Peyer's patch (tissue), 4 donors: Measurements from ENCODE around the gene DIPK1B.

ENCODE experiments used
- CTCF ChIP-seq, 6 experiments: fragments of 450-650 bp in 4 of 6; fragments of 200-600 bp in 2 of 6; sonication (generic) in 1 of 6; IDR thresholded peaks; one replicate each; pipeline ENCODE4 v1.5.1; 2017 to 2019; ENCODE audit warnings: antibody characterized with exemption in 6 of 6, mild to moderate bottlenecking in 3 of 6, moderate library complexity in 1 of 6
- POLR2A ChIP-seq, 2 donors: fragments of 450-650 bp; IDR thresholded peaks; one replicate each; pipeline ENCODE4 v1.5.1; 2017; ENCODE audit warnings: antibody characterized with exemption in 2 of 2, mild to moderate bottlenecking in 2 of 2, moderate library complexity in 2 of 2

- TF ChIP-seq CTCF (IDR thresholded peaks at IDR 0.05), result no peak
- no peak for TF ChIP-seq POLR2A (IDR thresholded peaks at IDR 0.05)
These were observed 35.8 kb downstream of the DIPK1B start, which contains the start of gene LCN6 for GRCh38 chr9:136748201-136748600.
